GM12878 (cell line): ENCODE data around the gene LCLAT1. TPM values are rescaled to one million over a fixed set of nuclear protein-coding genes. Genes with fewer than 3 reads are reported as not detected.

Source experiments
- ATAC-seq: fragments of 200-7000 bp; cut with Tn5 transposase; 3 replicates; pipeline ENCODE4 v1.9.1; 2020; ENCODE audit warnings: mild to moderate bottlenecking, moderate library complexity
- BruUV-seq: library from RNA; stranded (reverse); fragments of 400-500 nt; replicated peaks from 2 replicates; lab custom pipeline; 2021; lab: Mats Ljungman, UMichigan
- CTCF ChIA-PET: fragments of 300-600 bp; sonication (Branson Sonifier 250); formaldehyde crosslinking; extraction: SDS; loops from one replicate; lab custom pipeline; 2021; ENCODE audit warnings: inconsistent platforms; lab: Yijun Ruan, JAX
- POLR2A ChIA-PET: fragments of 350-600 bp; formaldehyde crosslinking; extraction: SDS; loops from one replicate; lab custom pipeline; 2021; ENCODE audit warnings: inconsistent platforms; lab: Charles Lee
- RAD21 ChIA-PET: fragments of 300-600 bp; sonication (Branson Sonifier 250); formaldehyde crosslinking; loops from one replicate; lab custom pipeline; 2023; ENCODE audit warnings: antibody characterized with exemption; ENCODE audit not compliant: unreplicated experiment; lab: Charles Lee
- SMC1A ChIA-PET: fragments of 300-600 bp; sonication (Branson Sonifier 250); formaldehyde crosslinking; loops from one replicate; lab custom pipeline; 2023; ENCODE audit not compliant: unreplicated experiment, uncharacterized antibody; lab: Charles Lee
- DNase-seq: peaks from one replicate; pipeline ENCODE4 v3.0.0-alpha.2; 2011; ENCODE audit warnings: low read depth, low spot score
- FAIRE-seq: peaks from 3 replicates; lab custom pipeline; 2011; peaks lifted over from hg19 to GRCh38; lab: Jason Lieb, UNC
- H2AFZ ChIP-seq: 2 replicates; pipeline ENCODE4 v1.6.0; 2011; ENCODE audit warnings: low read depth, low read length, control low read depth; ENCODE audit not compliant: control insufficient read depth
- H3K27ac ChIP-seq: 2 replicates; pipeline ENCODE4 v1.5.1; 2011; ENCODE audit warnings: control low read depth; ENCODE audit not compliant: control insufficient read depth, insufficient read depth
- H3K27me3 ChIP-seq, 2 experiments: replicated peaks in 1 of 2; 2 replicates each; pipeline versions ENCODE4 v1.6.0 to v1.6.1; 2011; ENCODE audit warnings: low read length in 1 of 2; ENCODE audit not compliant: control insufficient read depth in 2 of 2, insufficient read depth in 2 of 2
- H3K36me3 ChIP-seq, 2 experiments: 2 replicates each; pipeline ENCODE4 v1.5.1; 2011; ENCODE audit warnings: low read length in 1 of 2; ENCODE audit not compliant: control insufficient read depth in 2 of 2, insufficient read depth in 2 of 2
- H3K4me1 ChIP-seq: 2 replicates; pipeline ENCODE4 v1.6.1; 2011; ENCODE audit warnings: mild to moderate bottlenecking, low read length, moderate library complexity, mixed read lengths; ENCODE audit not compliant: control insufficient read depth, insufficient read depth
- H3K4me2 ChIP-seq: 2 replicates; pipeline ENCODE4 v1.6.0; 2011; ENCODE audit warnings: control low read depth; ENCODE audit not compliant: control insufficient read depth, insufficient read depth
- H3K4me3 ChIP-seq: fragments of 200-600 bp; sonication (generic); 2 replicates; pipeline ENCODE4 v1.5.1; 2016
- H3K79me2 ChIP-seq: 2 replicates; pipeline ENCODE4 v1.6.0; 2011; ENCODE audit warnings: low read length; ENCODE audit not compliant: control insufficient read depth, insufficient read depth
- H3K9ac ChIP-seq: 2 replicates; pipeline ENCODE4 v1.8.0; 2011; ENCODE audit warnings: low read length, control low read depth, mixed read lengths; ENCODE audit not compliant: control insufficient read depth, insufficient read depth
- H3K9me3 ChIP-seq: replicated peaks from 3 replicates; pipeline ENCODE4 v1.5.1; 2011; ENCODE audit warnings: mild to moderate bottlenecking, low read length; ENCODE audit not compliant: control insufficient read depth, insufficient read depth
- H4K20me1 ChIP-seq: 2 replicates; pipeline ENCODE4 v1.6.0; 2011; ENCODE audit not compliant: control insufficient read depth, insufficient read depth
- BCL11A ChIP-seq: IDR thresholded peaks from 2 replicates; pipeline ENCODE4 v1.6.1; 2011; ENCODE audit warnings: low read depth, low read length
- BHLHE40 ChIP-seq, 2 experiments: fragments of 450-650 bp in 1 of 2; IDR thresholded peaks; 2 replicates each; pipeline ENCODE4 v1.6.1; 2011 to 2017; ENCODE audit warnings: low read depth in 2 of 2, borderline replicate concordance in 1 of 2, improper control_type of control experiment in 1 of 2, low read length in 1 of 2, mild to moderate bottlenecking in 1 of 2
- CBX5 ChIP-seq: sonication (generic); IDR thresholded peaks from 2 replicates; pipeline ENCODE4 v1.6.1; 2016; ENCODE audit warnings: low read depth, moderate library complexity, mild to moderate bottlenecking, inconsistent platforms
- HDAC6 ChIP-seq: fragments of 200-600 bp; sonication (generic); IDR thresholded peaks from one replicate; pipeline ENCODE4 v1.8.0; 2017; ENCODE audit warnings: antibody characterized with exemption; ENCODE audit not compliant: unreplicated experiment
- LARP7 ChIP-seq: fragments of 450-650 bp; IDR thresholded peaks from 2 replicates; pipeline ENCODE4 v1.6.1; 2017; ENCODE audit warnings: mild to moderate bottlenecking
- NR2C1 ChIP-seq: fragments of 450-650 bp; IDR thresholded peaks from 2 replicates; pipeline ENCODE4 v1.6.1; 2017; ENCODE audit warnings: antibody characterized with exemption, mild to moderate bottlenecking, moderate library complexity
- POLR2AphosphoS2 ChIP-seq: IDR thresholded peaks from 2 replicates; pipeline ENCODE4 v1.6.1; 2011; ENCODE audit warnings: low read depth, mild to moderate bottlenecking, low read length, improper control_type of control experiment, moderate library complexity
- TCF12 ChIP-seq: IDR thresholded peaks from 2 replicates; pipeline ENCODE4 v1.6.1; 2011; ENCODE audit warnings: low read depth, mild to moderate bottlenecking, low read length
- ZNF217 ChIP-seq: fragments of 450-650 bp; IDR thresholded peaks from 2 replicates; pipeline ENCODE4 v1.6.1; 2017; ENCODE audit warnings: antibody characterized with exemption, mild to moderate bottlenecking
- WGBS: methylation state at CpG from one replicate; pipeline ENCODE4 v1.1.6; 2016; ENCODE audit warnings: low lambda C conversion rate; ENCODE audit not compliant: insufficient replicate concordance, insufficient coverage; ENCODE audit errors: missing lambda C conversion rate; 5-methylcytosine and 5-hydroxymethylcytosine counted together
- in situ Hi-C: fragments of 300-500 bp; cut with MboI; formaldehyde crosslinking; loops from 9 replicates; pipeline ENCODE4 v1.14.3; 2018; ENCODE audit warnings: mixed read lengths
- intact Hi-C: fragments of 100-400 bp; cut with micrococcal nuclease; formaldehyde crosslinking; loops from one replicate; pipeline ENCODE4 v1.14.2; 2022; ENCODE audit not compliant: unreplicated experiment
- polyA plus RNA-seq, 11 experiments: library from polyadenylated mRNA; depleted of rRNA in 4 of 11; unstranded in 6 of 11; stranded (reverse) in 5 of 11; fragments of >200 nt; fragmentation: Nextera tagmentation in 4 of 11; fragmentation: Illumina TruSeq in 1 of 11; extraction: Ambion mirVana in 4 of 11; extraction: Trizol in 1 of 11; gene quantifications; 1 replicate in 1 of 11; 2 replicates in 10 of 11; pipeline versions ENCODE4 v1.2.1 to v1.2.3, GENCODE V29; 2011 to 2016; ENCODE audit warnings: inconsistent platforms in 2 of 11, missing spikeins in 2 of 11, low read depth in 1 of 11
- total RNA-seq, 4 experiments: library from RNA; depleted of rRNA in 3 of 4; stranded (reverse); fragments of >200 nt in 3 of 4; fragmentation: Illumina TruSeq in 1 of 4; extraction: Trizol in 1 of 4; gene quantifications; 2 replicates each; pipeline versions ENCODE4 v1.2.1 to v1.2.3, GENCODE V29; 2013 to 2021
- TF ChIP-seq, protein P1 (sequence below): fragments of 450-650 bp; formaldehyde crosslinking; IDR thresholded peaks from 2 replicates; pipeline ENCODE4 v1.4.0; 2022; ENCODE audit warnings: mild to moderate bottlenecking, moderate library complexity
- TF ChIP-seq, protein P2 (sequence below): fragments of 450-650 bp; IDR thresholded peaks from 2 replicates; pipeline ENCODE4 v1.6.1; 2018; ENCODE audit warnings: borderline replicate concordance, mild to moderate bottlenecking; ENCODE audit not compliant: partially characterized antibody

The LCLAT1 gene
- total and polyA plus RNA-seq, 10 of the 15 experiments (the other 5 are each of a cell fraction or from before 2014, with no cell fraction given) = 8.1 to 33.0 (median 15.9) TPM

DNA sequence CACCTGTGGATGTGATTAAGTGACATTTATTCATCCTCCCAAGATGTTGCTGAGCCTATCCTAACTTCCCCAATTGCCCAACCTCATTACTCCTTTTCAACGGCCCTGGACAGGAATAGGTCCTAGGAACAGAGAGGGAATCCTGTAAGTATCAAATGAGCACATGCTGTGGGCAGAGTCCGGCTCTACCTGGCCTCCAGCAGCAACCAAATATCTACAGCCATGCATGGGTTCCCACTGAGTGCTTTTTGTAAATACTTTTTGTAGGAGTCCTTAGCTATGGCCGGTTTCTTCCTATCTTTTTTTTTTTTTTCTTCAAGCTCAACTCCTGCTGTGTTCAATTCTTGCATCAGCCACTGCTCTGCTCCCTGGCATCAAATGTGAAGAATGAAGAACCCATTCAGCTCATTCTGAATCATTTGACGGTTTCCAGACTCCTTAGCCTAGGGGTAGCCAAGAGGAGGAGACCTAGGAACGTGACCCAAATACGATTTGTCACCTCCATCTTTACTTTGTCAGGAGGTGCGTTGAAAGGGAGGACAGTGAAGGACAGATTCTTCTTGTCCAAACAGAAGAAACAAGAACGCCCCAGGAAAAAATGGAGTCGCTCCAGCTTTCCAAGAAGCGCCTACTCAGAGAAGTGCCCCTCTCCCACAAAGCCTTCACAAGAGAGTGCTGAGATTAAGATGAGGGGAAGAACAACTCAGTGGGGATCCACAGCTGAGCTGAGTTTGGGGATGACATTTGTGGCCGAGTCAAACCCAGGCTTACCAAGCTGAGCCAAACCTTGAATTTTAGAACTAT, 46.7 kb upstream of the LCLAT1 start:
- Histone ChIP-seq H3K27me3 (no peaks in the 10 kb centered on the region; a peak in 1 of 4 replicates), H3K4me3 (no peak overlapping the region), H3K4me2 (no peak overlapping the region), H4K20me1 (no peaks in the 10 kb centered on the region), H3K9me3 (no peaks in the 10 kb centered on the region), H3K79me2 (no peaks in the 10 kb centered on the region), H3K4me1 (no peaks in the 10 kb centered on the region), H3K36me3 (no peaks in the 10 kb centered on the region), H2AFZ (no peak overlapping the region), H3K9ac (no peak overlapping the region), H3K27ac (no peak overlapping the region)
- ATAC-seq (no peak), DNase-seq (no peak), FAIRE-seq (no peak)
- BruUV-seq = no TSS peak
- intact Hi-C loops = no loop called here
- ChIA-PET RAD21 (no interaction called here), POLR2A (interaction anchor here (0.6 kb wide), 2 partner anchors 21 to 44 kb away, joined by 3 read pairs; no protein-coding TSS in a partner anchor), SMC1A (interaction anchor here (1.1 to 1.6 kb wide), 6 partner anchors 9 to 191 kb away, joined by 3 to 6 read pairs (median 4); no protein-coding TSS in a partner anchor), CTCF (interaction anchor here (0.9 to 1.4 kb wide), 3 partner anchors 65 to 311 kb away, joined by 3 to 4 read pairs (median 4); no protein-coding TSS in a partner anchor)
- in situ Hi-C loops = no loop called here
- TF ChIP-seq CBX5 = no peak
- no peak for TF ChIP-seq BHLHE40 (IDR thresholded peaks at IDR 0.05; ENCODE audit: borderline replicate concordance in 1 of 2, low read depth in 2 of 2, low read length in 1 of 2)
- no peak for TF ChIP-seq NR2C1
- no peak for TF ChIP-seq HDAC6
- TF ChIP-seq, protein P1, sequence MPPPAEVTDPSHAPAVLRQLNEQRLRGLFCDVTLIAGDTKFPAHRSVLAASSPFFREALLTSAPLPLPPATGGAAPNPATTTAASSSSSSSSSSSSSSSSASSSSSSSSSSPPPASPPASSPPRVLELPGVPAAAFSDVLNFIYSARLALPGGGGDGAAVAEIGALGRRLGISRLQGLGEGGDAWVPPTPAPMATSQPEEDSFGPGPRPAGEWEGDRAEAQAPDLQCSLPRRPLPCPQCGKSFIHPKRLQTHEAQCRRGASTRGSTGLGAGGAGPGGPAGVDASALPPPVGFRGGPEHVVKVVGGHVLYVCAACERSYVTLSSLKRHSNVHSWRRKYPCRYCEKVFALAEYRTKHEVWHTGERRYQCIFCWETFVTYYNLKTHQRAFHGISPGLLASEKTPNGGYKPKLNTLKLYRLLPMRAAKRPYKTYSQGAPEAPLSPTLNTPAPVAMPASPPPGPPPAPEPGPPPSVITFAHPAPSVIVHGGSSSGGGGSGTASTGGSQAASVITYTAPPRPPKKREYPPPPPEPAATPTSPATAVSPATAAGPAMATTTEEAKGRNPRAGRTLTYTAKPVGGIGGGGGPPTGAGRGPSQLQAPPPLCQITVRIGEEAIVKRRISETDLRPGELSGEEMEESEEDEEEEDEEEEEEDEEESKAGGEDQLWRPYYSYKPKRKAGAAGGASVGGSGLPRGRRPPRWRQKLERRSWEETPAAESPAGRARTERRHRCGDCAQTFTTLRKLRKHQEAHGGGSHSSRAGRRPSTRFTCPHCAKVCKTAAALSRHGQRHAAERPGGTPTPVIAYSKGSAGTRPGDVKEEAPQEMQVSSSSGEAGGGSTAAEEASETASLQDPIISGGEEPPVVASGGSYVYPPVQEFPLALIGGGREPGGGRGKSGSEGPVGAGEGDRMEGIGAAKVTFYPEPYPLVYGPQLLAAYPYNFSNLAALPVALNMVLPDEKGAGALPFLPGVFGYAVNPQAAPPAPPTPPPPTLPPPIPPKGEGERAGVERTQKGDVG = no peak
- TF ChIP-seq ZNF217 = no peak
- no peak for TF ChIP-seq TCF12
- no peak for TF ChIP-seq LARP7
- TF ChIP-seq, protein P2, sequence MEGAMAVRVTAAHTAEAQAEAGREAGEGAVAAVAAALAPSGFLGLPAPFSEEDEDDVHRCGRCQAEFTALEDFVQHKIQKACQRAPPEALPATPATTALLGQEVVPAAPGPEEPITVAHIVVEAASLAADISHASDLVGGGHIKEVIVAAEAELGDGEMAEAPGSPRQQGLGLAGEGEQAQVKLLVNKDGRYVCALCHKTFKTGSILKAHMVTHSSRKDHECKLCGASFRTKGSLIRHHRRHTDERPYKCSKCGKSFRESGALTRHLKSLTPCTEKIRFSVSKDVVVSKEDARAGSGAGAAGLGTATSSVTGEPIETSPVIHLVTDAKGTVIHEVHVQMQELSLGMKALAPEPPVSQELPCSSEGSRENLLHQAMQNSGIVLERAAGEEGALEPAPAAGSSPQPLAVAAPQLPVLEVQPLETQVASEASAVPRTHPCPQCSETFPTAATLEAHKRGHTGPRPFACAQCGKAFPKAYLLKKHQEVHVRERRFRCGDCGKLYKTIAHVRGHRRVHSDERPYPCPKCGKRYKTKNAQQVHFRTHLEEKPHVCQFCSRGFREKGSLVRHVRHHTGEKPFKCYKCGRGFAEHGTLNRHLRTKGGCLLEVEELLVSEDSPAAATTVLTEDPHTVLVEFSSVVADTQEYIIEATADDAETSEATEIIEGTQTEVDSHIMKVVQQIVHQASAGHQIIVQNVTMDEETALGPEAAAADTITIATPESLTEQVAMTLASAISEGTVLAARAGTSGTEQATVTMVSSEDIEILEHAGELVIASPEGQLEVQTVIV = no peak
- no peak for TF ChIP-seq POLR2AphosphoS2
- TF ChIP-seq BCL11A = no peak
- WGBS = 49% methylated on average over 11 of the region's 11 CpGs
